ENCODE data around the gene MT1H.
"Not testable (repeated sequence)": the region's sequence is repeated elsewhere in the genome, so short reads cannot be mapped to it uniquely, and the experiment has no call there.

Gene MT1H
- 0 reads per million in 4 experiments for total RNA-seq

- DNase-seq: no peak
Measured at GRCh38 chr16:56669005-56669839, at the start of gene MT1H. Gene MT1H, plus strand, starts transcription at chr16:56669814. Its CDS starts 71 bp downstream, at chr16:56669885.

DNA sequence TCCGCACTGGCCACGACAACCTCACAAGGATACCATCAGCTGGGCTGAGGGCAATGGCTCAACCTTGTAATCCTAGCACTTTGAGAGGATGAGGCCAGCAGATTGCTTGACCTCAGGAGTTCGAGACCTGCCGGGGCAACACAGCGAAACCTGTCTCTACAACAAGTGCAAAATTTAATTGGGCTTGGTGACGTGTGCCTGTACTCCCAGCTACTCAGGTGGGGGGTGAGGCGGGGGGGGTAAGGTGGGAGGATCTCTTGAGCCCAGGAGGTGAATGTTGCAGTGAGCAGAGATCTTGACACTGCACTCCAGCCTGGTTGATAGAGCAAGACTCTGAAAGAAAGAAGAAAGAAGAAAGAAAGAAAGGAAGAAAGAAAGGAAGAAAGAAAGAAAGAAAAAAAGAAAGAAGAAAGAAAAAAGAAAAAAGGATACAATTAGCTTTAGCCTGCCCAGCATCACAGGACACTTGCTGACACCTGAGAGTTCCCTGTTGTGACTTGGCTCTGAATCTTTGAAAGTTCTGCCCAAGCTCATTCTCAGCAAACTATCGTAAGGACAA lies 49.2 kb upstream of the MT1H start:
- no peak for DNase-seq

DNA sequence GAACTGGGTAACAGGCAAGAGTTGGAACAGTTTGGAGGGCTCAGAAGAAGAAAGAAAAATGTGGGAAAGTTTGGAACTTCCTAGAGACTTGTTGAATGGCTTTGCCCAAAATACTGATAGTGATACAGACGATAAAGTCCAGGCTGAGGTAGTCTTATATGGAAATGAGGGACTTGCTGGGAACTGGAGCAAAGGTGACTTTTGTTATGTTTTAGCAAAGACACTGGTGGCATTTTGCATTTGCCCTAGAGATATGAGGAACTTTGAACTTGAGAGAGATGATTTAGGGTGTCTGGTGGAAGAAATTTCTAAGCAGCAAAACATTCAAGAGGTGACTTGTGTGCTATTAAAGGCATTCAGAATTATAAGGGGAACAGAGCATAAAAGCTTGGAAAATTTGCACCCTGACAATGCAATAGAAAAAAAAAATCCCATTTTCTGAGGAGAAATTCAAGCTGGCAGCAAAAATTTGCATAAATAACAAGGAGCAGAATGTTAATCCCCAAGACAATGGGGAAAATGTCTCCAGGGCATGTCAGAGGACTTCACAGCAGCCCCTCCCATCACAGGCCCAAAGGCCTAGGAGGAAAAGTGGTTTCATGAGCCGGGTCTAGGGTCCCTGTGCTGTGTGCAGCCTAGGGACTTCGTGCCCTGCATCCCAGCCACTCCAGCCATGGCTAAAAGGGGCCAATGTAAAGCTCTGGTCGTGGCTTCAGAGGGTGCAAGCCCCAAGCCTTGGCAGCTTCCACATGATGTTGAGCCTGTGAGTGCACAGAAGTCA lies 47.8 kb upstream of the MT1H start:
- DNase-seq: not testable (repeated sequence)

DNA sequence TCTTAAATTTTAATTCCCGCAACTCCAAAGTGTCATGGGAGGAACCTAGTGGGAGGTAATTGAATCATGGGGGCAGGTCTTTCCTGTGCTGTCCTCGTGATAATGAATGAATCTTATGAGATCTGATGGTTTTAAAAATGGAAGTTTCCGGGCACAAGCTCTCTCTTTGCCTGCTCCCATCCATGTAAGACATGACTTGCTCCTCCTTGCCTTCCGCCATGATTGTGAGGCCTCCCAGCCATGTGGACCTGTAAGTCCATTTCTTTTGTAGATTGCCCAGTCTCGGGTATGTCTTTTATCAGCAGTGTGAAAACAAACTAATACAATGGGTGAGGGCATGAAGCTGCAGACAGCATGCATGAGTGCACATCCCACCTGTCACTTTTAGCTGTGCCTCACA lies 46.4 kb upstream of the MT1H start:
- not testable (repeated sequence) for DNase-seq

- no peak for DNase-seq
Measured at GRCh38 chr16:56623637-56624036, 46.0 kb upstream of the MT1H start.

DNA sequence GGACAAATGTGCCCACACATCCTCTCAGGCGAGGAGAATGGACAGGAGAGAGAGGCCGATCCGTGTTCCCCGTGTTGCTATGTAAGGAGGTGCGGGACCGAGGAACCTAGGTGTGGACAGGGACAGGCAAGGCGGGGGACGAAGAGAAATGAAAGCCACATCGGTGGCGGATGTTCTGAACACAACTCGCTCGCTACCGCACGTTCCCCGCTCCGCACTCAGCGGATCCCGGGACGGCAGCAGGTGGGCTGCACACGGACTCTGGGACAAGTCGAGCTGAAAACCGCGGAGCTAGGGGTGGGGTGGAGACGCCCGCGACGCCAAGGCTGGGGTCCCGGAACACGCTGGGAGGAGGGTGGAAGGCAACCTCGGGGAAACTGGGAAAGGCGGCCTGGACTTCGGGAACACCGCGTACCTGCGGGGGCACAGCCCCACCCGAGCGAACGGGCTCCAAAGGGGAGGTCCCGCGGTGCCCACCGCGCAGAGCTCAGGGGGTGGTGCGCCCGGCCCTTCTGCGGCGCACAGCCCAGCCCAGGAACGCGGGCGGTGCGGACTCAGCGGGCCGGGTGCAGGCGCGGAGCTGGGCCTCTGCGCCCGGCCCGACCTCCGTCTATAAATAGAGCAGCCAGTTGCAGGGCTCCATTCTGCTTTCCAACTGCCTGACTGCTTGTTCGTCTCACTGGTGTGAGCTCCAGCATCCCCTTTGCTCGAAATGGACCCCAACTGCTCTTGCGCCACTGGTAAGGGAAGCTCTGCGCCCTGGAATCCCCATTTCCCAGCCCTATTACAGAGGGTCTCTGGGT lies 44.3 kb upstream of the MT1H start, which contains the start of gene MT1E:
Gene MT1E, plus strand, starts transcription at position 642 of the 803 bp plus-strand sequence. Its CDS starts 71 bp downstream, at position 713.
- DNase-seq: no peak

DNA sequence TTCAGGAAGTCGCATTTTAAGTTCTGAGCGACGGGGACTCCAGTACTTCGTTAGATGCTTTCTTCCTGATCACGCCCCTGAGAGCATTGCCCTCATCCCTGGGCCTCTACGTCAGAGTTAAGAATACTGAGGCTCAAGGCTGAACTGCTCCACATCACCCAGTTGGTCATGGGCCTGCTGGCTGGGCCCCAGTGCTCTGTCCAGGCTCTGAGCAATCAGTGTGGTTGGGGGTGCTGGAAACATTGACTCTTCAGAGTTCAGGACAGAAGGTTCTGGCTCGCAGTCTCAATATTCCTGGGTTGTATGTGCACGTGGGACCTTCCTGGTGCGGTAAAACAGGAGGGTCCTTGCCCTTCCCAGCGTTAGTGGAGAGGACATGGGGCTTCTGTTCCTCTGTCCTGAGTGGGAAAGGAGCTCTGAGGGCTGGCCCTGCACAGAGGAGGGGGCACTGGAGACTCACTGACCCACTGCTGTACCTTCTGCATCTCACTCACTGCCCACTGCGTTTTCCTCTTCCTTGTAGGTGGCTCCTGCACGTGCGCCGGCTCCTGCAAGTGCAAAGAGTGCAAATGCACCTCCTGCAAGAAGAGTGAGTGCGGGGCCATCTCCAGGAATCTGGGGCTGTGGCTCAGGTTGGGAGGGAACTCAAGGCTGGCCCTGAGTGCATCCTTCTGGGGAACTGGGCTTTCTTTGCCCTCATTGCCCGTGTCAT lies 43.5 kb upstream of the MT1H start:
- DNase-seq: no peak

GRCh38 chr16:56626685-56627084 lies 42.9 kb upstream of the MT1H start:
- no peak for DNase-seq

DNA sequence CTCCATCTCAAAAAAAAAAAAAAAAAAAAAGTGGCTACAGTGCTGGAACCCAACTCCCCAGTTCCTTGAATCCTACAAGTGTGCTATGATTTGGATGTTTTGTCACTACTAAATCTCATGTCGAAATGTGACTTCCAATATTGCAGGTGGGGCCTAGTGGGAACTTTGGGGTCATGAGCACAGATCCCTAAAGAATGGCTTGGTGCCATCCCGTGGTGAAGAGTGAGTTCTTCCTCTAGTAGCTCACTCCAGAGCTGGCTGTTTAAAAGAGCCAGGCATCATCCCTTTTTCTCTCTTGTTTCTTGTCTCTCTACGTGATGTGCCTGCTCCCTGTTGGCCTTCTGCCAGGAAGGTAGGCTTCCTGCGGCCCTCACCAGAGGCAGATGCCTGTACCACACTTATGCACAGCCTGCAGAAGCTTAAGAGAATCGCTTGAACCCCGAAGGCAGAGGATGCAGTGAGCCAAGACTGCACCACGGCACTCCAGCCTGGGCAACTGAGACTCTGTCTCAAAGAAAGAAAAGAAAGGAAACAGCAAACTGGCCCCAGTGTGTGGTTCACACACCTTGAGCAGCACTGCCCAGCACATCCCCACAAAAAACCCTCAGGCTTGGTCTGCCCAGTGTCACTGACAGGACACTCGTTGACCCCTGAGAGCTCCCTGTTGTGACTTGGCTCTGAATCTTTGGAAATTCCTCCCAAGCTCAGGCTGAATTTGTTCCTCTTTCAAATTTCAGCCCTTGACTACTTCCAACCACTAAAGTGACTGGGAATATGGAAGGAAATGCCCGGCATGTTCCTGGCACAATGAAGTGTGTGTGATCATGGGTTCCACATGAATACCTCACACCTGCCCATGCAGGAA lies 40.9 kb upstream of the MT1H start:
- DNase-seq: no peak

DNA sequence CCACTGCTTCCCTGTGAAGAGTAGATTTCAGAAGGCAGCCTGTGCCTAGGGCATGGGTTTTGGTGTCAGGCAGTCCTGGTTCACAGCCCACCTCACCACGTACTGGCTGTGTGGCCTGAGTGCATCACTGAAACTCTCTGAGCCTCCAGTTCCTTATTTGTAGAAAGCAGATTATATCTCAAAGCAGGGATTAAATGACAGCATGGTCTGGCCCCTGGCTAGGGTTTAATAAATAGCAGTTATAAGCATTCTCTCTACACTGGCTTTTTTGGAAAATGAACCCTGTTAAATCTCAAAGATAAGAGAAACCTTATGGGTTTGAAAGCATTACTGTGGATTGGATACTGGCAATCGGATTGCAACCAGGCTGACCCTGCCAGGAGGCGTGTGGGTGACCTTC lies 40.1 kb upstream of the MT1H start:
- DNase-seq: no peak

GRCh38 chr16:56630134-56630533 lies 39.5 kb upstream of the MT1H start:
- no peak for DNase-seq

DNA sequence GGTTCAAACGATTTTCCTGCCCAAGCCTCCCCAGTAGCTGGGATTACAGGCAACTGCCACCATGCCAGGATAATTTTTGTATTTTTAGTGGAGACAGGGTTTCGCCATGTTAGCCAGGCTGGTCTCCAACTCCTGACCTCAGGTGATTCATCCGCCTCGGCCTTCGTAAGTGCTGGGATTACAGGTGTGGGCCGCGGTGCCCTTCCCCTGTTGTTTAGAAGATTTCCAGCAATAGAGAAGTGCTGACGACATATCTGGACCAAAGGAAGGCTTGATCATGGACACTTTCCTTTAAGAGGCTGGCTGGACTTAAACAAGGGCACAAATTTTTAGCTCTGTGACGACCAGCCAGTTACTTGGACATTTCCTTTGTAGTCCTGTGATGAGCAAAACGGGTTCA lies 38.4 kb upstream of the MT1H start:
- DNase-seq: no peak

DNA sequence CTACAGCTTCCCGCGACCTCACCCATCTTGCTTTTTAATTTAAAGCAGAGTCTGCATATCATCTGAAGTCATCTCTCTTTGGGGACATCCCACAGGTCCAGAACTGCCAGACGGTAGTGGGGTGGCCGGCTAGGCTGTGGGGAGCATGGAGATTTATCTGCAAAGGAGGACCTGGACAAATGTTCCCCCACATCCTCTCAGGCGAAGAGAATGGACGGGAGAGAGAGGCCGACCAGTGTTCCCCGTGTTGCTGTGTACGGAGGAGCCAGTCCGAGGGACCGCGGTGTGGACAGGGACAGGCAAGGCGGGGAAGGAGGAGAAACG lies 37.8 kb upstream of the MT1H start:
- no peak for DNase-seq

DNA sequence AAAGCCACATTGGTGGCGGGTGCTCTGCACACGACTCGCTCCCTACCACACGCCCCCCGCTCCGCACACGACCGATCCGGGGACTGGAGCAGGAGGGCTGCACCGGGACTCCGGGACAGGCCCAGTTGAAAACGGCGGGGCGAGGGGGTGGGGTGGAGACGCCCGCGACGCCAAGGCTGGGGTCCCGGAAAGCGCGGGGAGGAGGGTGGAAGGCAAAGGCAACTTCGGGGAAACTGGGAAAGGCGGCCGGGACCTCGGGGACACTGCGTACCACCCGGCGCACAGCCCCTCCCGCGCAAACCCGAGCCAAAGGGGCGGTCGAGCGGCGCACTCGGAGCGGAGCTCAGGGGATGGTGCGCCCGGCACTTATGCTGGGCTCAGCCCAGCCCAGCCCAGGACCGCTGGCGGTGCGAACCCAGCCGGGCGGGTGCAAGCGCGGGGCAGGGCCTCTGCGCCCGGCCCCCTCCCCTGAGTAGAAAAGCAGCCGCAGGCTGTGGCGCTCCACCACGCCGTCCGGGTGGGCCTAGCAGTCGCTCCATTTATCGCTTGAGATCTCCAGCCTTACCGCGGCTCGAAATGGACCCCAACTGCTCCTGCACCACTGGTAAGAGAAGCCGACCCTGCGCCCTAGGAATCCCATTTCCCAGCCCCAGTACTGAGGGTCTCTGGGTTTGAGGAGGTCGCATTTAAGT lies 37.3 kb upstream of the MT1H start, which contains the start of gene MT1M:
Gene MT1M, plus strand, starts transcription at position 504 of the 692 bp plus-strand sequence. Its CDS starts 73 bp downstream, at position 577.
- no peak for DNase-seq

DNA sequence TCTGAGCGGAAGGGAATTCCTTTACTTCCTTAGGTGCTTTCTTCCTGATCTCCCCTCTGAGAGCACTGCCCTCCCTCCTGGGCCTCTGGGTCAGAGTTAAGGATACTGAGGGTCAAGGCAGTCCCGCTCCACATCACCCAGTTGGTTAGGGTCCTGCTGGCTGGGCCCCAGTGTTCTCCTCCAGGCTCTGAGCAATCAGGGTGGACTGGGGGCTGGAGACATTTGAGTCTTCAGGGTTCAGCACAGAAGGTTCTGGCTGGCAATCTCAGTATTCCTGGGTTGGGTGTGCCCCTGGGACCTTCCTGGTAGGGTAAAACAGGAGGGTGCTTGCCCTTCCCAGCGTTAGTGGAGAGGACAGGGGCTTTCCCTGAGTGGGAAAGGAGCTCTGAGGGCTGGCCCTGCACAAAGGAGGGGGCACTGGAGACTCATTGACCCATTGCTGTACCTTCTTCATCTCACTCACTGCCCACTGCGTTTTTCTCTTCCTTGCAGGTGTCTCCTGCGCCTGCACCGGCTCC lies 36.7 kb upstream of the MT1H start:
- no peak for DNase-seq

GRCh38 chr16:56633535-56633934 lies 36.1 kb upstream of the MT1H start:
- no peak for DNase-seq

DNA sequence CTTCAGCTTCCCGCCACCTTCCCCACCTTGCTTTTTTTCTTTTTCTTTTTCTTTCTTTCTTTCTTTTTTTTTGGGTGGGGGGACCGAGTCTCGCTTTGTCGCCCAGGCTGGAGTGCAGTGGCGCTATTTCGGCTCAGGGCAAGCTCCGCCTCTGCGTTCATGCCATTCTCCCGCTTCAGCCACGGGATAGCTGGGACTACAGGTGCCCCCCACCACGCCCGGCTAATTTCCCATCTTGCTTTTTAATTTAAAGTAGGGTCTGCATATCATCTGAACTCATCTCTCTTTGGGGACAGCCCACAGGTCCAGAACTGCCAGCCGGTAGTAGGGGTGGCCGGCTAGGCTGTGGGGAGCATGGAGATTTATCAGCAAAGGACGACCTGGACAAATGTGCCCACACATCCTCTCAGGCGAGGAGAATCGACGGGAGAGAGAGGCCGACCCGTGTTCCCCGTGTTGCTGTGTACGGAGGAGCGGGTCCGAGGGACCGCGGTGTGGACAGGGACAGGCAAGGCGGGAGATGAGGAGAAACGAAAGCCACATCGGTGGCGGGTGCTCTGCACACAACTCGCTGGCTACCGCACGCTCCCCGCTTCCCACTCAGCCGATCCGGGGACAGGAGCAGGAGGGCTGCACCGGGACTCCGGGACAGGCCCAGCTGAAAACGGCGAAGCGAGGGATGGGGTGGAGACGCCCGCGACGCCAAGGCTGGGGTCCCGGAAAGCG lies 34.7 kb upstream of the MT1H start:
- DNase-seq: no peak

DNA sequence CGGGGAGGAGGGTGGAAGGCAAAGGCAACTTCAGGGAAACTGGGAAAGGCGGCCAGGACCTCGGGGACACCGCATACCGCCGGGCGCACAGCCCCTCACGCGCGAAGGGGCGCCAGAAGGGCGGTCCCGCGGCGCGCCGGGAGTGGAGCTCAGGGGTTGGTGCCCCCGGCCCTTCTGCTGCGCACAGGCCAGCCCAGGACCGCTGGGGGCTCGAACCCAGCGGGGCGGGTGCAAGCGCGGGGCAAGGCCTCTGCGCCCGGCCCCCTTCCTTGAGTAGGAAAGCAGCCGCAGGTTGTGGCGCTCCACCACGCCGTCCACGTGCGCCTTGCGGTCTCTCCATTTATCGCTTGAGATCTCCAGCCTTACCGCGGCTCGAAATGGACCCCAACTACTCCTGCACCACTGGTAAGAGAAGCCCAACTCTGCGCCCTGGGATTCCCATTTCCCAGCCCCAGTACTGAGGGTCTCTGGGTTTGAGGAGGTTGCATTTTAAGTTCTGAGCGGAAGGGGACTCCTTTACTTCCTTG lies 34.1 kb upstream of the MT1H start:
- DNase-seq: no peak
